ENCODE data around the gene GINS2. TPM values are rescaled to one million over a fixed set of nuclear protein-coding genes. Genes with fewer than 3 reads are reported as not detected.

Gene GINS2
- total RNA-seq, 1 donor from 2014 or later: 87.4 TPM

GRCh38 chr16:85677383-85677967 lies 11.3 kb downstream of the GINS2 start:
- peaks cover 19% of the 10 kb centered on the region for H3K4me1 Mint-ChIP-seq
- no peak for DNase-seq
- H3K36me3 Mint-ChIP-seq (ENCODE audit: low read depth): peaks cover 47% of the 10 kb centered on the region
- no peak overlapping the region for H3K27ac Mint-ChIP-seq
- H3K4me3 Mint-ChIP-seq: no peak overlapping the region
- no peaks in the 10 kb centered on the region for H3K9me3 Mint-ChIP-seq
- intact Hi-C loops (cut with micrococcal nuclease): no loop called here
- no peaks in the 10 kb centered on the region for H3K27me3 Mint-ChIP-seq

DNA sequence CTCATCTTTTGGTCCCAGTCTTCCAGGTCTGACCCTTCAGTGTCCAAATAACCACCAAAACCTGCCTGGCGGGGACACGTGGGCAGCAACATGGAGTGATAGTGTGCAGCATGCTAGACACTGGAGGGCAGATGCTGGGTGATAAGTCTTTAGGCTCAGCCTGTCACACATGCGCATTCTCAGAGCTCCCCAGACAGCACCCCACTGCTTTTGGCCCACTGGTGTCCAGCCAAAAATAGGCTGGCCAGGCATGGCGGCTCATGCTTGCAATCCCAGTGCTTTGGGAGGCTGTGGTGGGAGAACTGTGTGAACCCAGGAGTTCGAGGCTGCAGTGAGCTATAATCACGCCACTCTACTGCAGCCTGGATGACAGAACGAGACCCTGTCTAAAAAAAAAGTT lies 12.3 kb downstream of the GINS2 start:
- Mint-ChIP-seq H3K4me3 (no peak overlapping the region), H3K9me3 (no peaks in the 10 kb centered on the region), H3K4me1 (peaks cover 19% of the 10 kb centered on the region), H3K27ac (no peak overlapping the region), H3K27me3 (no peaks in the 10 kb centered on the region), H3K36me3 (ENCODE audit: low read depth) (peaks cover 53% of the 10 kb centered on the region)
- intact Hi-C loops (cut with micrococcal nuclease): no loop called here
- no peak for DNase-seq

DNA sequence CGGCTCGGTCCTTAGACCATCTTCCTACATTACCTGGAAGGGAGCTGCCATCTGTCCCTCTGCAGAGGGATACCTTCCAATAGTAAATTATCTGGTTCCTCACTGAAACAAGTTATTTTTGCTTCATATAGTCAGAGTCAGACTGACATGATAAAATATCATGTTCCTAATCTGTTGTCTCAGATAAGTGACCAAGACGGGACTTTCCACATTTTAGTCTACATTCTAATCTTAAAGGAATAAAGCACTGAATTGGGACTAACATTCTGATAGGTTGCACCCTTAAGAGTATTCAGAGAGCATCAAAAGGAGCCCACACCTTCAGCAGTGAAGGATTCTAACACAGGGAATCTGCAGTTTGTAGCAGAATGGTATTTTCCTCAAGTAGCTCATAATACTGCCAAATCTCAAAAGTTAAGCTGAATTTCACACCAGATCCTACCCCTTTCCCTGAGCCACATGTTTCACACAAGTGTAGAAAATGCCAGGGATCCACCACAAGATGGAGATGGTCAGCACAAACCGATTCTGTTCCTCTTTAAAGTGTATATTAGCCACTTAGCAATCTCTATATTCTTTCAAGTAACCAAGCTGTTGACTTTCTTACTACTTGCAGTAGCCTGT lies 13.4 kb downstream of the GINS2 start:
- no peak for DNase-seq
- Mint-ChIP-seq H3K27ac (peak overlapping the region; percentile 11), H3K27me3 (no peaks in the 10 kb centered on the region), H3K4me1 (peaks cover 12% of the 10 kb centered on the region), H3K36me3 (ENCODE audit: low read depth) (peaks cover 51% of the 10 kb centered on the region), H3K4me3 (no peak overlapping the region), H3K9me3 (no peaks in the 10 kb centered on the region)
- intact Hi-C loops (cut with micrococcal nuclease): no loop called here

DNA sequence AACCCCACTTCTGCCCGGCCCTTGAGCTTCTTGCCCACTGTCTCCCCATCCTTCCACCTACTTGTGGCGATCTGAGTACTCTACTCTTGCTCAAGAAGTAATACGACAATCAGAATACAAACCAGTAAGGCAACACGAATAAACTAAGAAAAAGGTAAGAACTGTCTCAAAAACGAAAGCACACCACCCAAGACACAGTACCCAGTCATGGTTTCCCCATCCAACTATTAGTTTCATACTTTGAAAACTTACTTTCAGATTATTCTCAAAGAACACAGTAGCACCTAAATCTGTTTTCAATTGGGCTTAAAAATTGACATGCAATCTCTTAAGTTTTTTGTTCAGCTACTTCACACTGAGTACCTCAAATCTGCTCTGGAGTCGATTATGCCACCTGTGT lies 13.9 kb downstream of the GINS2 start:
- no peaks in the 10 kb centered on the region for H3K9me3 Mint-ChIP-seq
- H3K4me1 Mint-ChIP-seq: peaks cover 11% of the 10 kb centered on the region
- peaks cover 55% of the 10 kb centered on the region for H3K36me3 Mint-ChIP-seq (ENCODE audit: low read depth)
- H3K4me3 Mint-ChIP-seq: no peak overlapping the region
- intact Hi-C loops (cut with micrococcal nuclease): no loop called here
- no peaks in the 10 kb centered on the region for H3K27me3 Mint-ChIP-seq
- H3K27ac Mint-ChIP-seq: peak overlapping the region; percentile 11
- DNase-seq: no peak

GRCh38 chr16:85674418-85674755 lies 14.4 kb downstream of the GINS2 start:
- no peak for DNase-seq
- H3K4me1 Mint-ChIP-seq: peaks cover 9% of the 10 kb centered on the region
- H3K27me3 Mint-ChIP-seq: no peaks in the 10 kb centered on the region
- H3K4me3 Mint-ChIP-seq: no peak overlapping the region
- no peaks in the 10 kb centered on the region for H3K9me3 Mint-ChIP-seq
- H3K27ac Mint-ChIP-seq: no peak overlapping the region
- H3K36me3 Mint-ChIP-seq (ENCODE audit: low read depth): peaks cover 55% of the 10 kb centered on the region
- intact Hi-C loops (cut with micrococcal nuclease): no loop called here

DNA sequence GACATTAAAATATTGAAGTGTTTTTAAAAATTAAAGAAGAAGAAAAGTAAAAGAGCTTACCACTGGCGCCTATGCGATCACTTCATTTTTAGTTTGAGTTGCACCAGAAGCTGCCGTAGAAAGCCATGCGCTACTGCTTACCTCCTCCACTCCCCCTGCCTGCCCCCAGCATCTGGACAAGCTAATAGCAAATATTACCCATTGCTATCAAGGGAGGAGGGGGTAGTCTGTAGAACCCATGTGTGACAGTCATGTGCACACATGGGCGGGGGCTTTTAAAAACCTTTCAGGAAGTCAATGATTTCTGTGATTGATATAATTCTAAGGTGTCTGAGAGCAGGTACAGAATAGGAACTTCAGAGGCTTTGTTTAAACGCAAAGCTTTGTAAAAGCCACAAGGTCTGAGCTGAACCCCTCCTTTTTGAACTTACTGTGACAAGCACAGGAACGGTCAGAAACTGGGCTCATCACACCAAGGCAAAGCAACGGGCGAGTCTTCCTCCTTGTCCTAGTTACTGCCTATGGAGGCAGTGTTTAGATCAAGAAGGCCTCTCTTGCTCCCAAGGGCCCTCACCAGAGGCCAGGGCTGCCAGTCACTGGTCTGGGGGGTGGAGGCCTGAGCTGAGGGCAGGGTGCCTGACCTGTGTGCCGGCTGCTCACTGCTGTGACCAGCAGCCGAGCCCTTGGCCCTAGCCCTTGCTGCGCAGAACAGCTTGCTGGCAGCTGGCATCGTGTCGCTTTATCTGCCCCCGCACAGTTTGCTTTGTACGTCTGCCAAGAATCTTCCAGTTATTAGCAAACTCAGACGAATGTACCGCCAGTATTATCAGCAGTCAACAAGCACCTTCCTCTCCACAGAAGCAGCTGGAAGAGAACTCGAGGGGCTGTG lies 15.0 kb downstream of the GINS2 start:
- peaks cover 54% of the 10 kb centered on the region for H3K36me3 Mint-ChIP-seq (ENCODE audit: low read depth)
- intact Hi-C loops (cut with micrococcal nuclease): no loop called here
- H3K4me1 Mint-ChIP-seq: peaks cover 9% of the 10 kb centered on the region
- no peak overlapping the region for H3K27ac Mint-ChIP-seq
- H3K4me3 Mint-ChIP-seq: no peak overlapping the region
- H3K27me3 Mint-ChIP-seq: no peaks in the 10 kb centered on the region
- H3K9me3 Mint-ChIP-seq: no peaks in the 10 kb centered on the region
- DNase-seq: no peak

DNA sequence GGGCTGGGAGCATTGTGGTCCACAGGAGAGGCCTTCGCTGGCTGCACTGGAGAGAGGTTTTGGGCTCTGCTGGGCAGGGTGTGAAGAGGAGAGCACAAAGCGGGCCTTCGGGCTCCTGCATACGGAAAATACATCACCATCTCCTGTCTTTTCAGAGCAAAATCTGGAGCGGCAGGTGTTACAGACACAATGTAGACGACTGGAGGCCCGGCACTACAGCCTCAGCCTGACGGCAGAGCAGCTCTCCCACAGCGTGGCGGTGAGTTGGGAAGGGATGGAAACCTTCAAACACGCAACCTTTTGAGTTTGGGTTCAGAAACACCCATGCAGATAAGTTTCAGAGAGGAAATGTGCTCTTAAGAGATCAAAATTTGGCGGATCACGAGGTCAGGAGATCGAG lies 17.9 kb downstream of the GINS2 start:
- H3K36me3 Mint-ChIP-seq (ENCODE audit: low read depth): peaks cover 57% of the 10 kb centered on the region

GRCh38 chr16:85668676-85669424 lies 19.9 kb downstream of the GINS2 start:
- Mint-ChIP-seq H3K27me3 (no peaks in the 10 kb centered on the region), H3K9me3 (no peaks in the 10 kb centered on the region), H3K4me1 (peaks cover 1% of the 10 kb centered on the region), H3K4me3 (no peak overlapping the region), H3K36me3 (ENCODE audit: low read depth) (peaks cover 50% of the 10 kb centered on the region), H3K27ac (no peak overlapping the region)
- intact Hi-C loops (cut with micrococcal nuclease): no loop called here
- DNase-seq: no peak

More for the DNA sequence above, 17.9 kb downstream of the GINS2 start:
- intact Hi-C loops (cut with micrococcal nuclease): no loop called here
- Mint-ChIP-seq H3K27me3 (no peaks in the 10 kb centered on the region), H3K27ac (peak overlapping the region; percentile 25), H3K4me1 (peaks cover 10% of the 10 kb centered on the region), H3K4me3 (no peak overlapping the region), H3K9me3 (no peaks in the 10 kb centered on the region)
- DNase-seq: no peak

GRCh38 chr16:85667841-85668413 lies 20.8 kb downstream of the GINS2 start:
- Mint-ChIP-seq H3K4me1 (peaks cover 1% of the 10 kb centered on the region), H3K4me3 (no peak overlapping the region), H3K27ac (no peak overlapping the region), H3K27me3 (no peaks in the 10 kb centered on the region), H3K36me3 (ENCODE audit: low read depth) (peaks cover 54% of the 10 kb centered on the region), H3K9me3 (no peaks in the 10 kb centered on the region)
- intact Hi-C loops (cut with micrococcal nuclease): no loop called here
- no peak for DNase-seq

DNA sequence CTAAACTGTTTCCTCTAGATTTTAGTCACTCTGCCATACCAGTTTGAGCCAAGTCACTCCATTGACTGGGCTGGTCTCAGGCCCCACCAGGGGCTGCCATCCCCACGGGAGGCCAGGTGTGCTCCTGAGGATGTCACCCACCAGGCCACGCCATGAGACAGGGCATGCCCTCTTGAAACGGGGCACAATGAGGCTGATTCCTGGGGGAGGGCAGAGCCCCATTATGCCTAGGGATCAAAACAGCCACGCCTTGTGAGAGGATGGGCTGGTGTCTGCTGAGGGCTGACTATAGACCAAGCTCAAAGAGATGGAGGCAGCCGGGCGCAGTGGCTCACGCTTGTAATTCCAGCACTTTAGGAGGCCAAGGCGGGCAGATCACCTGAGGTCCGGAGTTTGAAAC lies 21.5 kb downstream of the GINS2 start:
- no peak overlapping the region for H3K27ac Mint-ChIP-seq
- intact Hi-C loops (cut with micrococcal nuclease): no loop called here
- no peaks in the 10 kb centered on the region for H3K27me3 Mint-ChIP-seq
- no peak overlapping the region for H3K4me3 Mint-ChIP-seq
- peaks cover 52% of the 10 kb centered on the region for H3K36me3 Mint-ChIP-seq (ENCODE audit: low read depth)
- no peaks in the 10 kb centered on the region for H3K9me3 Mint-ChIP-seq
- DNase-seq: no peak
- peaks cover 1% of the 10 kb centered on the region for H3K4me1 Mint-ChIP-seq

DNA sequence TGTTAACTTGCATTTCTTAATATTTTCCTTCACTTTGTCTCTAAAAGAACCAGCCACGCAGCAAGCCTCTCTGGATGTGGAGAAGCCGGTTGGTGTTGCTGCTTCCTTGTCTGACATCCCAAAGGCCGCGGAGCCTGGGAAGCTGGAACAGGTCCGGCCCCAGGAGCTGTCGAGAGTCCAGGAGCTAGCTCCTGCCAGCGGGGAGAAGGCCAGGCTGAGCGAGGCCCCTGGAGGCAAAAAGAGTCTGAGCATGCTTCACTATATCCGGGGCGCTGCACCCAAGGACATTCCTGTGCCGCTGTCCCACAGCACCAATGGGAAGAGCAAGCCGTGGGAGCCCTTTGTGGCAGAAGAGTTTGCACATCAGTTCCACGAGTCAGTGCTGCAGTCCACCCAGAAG lies 22.8 kb downstream of the GINS2 start:
- no peaks in the 10 kb centered on the region for H3K9me3 Mint-ChIP-seq
- H3K4me1 Mint-ChIP-seq: peaks cover 1% of the 10 kb centered on the region
- intact Hi-C loops (cut with micrococcal nuclease): no loop called here
- no peak overlapping the region for H3K27ac Mint-ChIP-seq
- no peak overlapping the region for H3K4me3 Mint-ChIP-seq
- peaks cover 47% of the 10 kb centered on the region for H3K36me3 Mint-ChIP-seq (ENCODE audit: low read depth)
- DNase-seq: no peak
- no peaks in the 10 kb centered on the region for H3K27me3 Mint-ChIP-seq

- Mint-ChIP-seq H3K4me3 (no peak overlapping the region), H3K27me3 (no peaks in the 10 kb centered on the region)
These were observed 23.4 kb downstream of the GINS2 start for GRCh38 chr16:85665373-85665740.

GRCh38 chr16:85664580-85665372 lies 24.0 kb downstream of the GINS2 start:
- no peak for DNase-seq
- no peaks in the 10 kb centered on the region for H3K27me3 Mint-ChIP-seq
- H3K27ac Mint-ChIP-seq: no peak overlapping the region
- no peak overlapping the region for H3K4me3 Mint-ChIP-seq
- peaks cover 2% of the 10 kb centered on the region for H3K4me1 Mint-ChIP-seq
- H3K9me3 Mint-ChIP-seq: no peaks in the 10 kb centered on the region
- intact Hi-C loops (cut with micrococcal nuclease): no loop called here
- peaks cover 38% of the 10 kb centered on the region for H3K36me3 Mint-ChIP-seq (ENCODE audit: low read depth)

More at GRCh38 chr16:85665373-85665740, 23.4 kb downstream of the GINS2 start:
- Mint-ChIP-seq H3K36me3 (ENCODE audit: low read depth) (peaks cover 43% of the 10 kb centered on the region), H3K27ac (no peak overlapping the region), H3K9me3 (no peaks in the 10 kb centered on the region), H3K4me1 (peaks cover 1% of the 10 kb centered on the region)
- no peak for DNase-seq
- intact Hi-C loops (cut with micrococcal nuclease): no loop called here

Measured in activated CD4-positive, alpha-beta T cell treated with anti-CD3 and anti-CD28 coated beads, Interleukin-2, amount 10 ng/mL, durations not matched to agents 24 days and 14 days (primary cell).